HPDE6-E6E7 (cell line): ENCODE measurements around the gene SLC35D1.
"Not testable (repeated sequence)": the region's sequence is repeated elsewhere in the genome, so short reads cannot be mapped to it uniquely, and the experiment has no call there.

Experiments used
- DNase-seq: peaks from one replicate; pipeline ENCODE4 v3.0.0; 2011; ENCODE audit warnings: missing footprints; ENCODE audit errors: extremely low spot score

SLC35D1 gene

DNA sequence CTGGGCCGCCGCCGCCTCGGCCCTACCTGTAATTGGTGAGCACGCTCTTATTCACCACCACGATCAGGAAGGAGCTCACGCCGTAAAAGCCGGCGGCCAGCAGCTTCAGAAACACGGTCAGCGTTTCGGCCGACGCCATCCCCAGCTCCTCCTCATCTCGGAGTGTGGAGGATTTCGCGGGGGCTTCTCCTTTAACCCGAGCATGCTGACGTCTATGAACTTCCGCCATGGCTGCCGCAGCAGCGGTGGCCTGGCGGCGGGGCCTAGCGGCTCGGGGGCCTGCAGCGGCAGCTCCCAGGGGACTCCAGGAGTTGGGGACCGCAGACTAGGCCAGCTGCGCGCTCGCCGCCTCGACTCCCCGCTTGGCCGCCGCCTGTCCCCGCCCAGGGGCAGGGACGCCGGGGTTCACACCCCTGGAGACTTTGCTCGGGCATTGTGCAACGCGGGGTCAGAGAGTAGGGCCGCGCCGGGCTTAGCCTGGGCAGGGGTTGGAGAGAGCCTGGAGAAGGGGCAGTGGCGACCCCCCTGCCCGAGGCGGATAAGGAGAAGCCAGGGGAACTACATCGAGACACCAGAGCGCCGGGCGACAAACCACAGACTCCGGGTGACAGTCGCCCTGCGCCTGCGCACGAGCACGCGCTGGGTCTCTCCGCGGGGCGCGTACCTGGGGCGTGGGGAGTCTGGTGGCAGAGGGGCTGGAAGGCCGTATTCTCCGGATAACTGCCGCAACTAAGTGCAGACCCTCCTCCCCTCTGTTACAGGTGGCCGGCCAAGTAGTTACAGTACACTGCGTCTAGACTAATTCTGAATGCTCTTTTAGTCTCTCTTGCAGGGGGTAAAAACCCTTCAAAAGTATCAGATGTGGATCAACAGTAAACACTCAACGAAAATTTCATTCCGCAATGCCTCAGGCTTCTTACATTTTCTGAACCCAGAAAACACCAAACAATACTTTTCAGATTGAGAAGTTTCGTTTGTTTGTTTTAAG is at the start of gene SLC35D1:
Gene SLC35D1, minus strand, starts transcription at position 364 of the 988 bp plus-strand sequence. Its CDS starts 135 bp downstream, at position 229.
- peak; percentile 43 for DNase-seq

DNA sequence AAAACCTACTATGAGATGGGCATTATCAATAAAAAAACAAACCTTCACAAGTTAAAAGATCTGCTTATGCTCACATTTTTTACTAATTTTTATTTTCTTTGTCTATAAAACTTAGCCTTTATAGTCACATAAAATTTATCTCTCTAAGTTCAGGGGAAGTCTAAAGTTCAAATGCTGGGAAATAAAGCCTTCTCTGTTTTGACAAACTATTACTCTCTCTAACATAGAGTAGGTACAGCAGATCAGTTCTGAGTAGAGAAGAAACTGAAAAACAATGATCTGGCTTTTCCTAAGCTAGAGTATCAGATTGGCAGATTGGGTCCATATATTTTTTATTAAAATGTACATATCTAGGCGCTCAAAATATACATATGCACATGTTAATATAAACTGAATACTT is 49.6 kb upstream of the SLC35D1 start:
- DNase-seq, result no peak

DNA sequence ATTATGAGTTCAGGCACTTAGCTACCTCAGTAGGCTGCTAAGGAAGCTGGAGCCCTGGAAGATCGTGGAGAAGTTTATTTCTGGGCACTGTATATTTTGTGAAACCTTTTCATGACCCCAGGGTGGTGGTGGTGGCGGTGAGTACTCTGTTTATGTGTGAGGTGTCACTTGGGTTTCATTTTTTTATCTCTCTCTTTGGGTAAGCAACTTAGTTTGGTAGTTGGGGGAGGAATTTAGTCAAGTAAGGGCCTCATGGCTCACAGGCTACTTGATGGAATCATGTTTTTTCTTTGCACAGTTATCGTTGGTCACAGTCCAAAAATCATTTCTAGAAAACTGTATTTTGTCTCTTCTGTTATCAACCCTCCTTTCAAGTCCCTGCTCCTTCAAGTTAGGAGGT is 46.9 kb upstream of the SLC35D1 start:
- DNase-seq, result no peak

DNA sequence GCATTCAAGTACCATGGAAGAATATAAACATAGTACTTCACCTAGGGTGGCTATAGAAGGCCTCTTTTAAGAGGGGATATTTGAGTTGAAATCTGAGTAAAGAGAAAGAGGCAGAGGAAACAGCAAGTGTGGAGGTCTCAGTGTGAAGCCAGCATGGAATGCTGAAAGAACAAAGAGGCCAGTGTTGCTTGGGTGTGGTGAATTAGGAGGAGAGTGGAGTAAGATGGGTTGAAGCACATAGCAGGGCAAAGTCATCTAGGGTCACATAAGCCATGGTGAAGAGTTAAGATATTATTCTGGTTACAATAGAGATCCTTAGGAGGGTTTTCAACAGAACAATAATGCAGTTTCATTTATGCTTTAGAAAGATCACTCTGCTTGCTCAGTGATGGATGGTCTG is 43.4 kb upstream of the SLC35D1 start:
- DNase-seq, result no peak

DNA sequence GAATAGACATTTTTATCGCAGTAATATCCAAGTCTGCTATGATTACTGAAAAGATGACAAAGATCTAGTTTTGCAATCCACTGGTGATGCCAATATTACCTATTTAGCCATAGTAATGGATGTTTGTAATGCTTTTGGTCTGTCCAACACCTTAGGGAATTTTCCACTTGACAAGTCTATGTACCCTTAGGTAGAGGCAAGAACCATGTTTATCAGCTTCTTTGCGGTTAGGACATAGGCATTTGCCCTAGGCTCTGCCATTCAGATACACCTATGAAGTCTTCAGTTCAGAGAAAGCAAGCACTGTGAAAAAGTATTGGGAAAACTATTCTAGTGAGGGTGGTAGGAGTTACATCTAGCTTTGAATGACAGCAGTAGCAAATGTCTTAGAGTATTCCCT is 40.2 kb upstream of the SLC35D1 start:
- DNase-seq, result no peak

DNA sequence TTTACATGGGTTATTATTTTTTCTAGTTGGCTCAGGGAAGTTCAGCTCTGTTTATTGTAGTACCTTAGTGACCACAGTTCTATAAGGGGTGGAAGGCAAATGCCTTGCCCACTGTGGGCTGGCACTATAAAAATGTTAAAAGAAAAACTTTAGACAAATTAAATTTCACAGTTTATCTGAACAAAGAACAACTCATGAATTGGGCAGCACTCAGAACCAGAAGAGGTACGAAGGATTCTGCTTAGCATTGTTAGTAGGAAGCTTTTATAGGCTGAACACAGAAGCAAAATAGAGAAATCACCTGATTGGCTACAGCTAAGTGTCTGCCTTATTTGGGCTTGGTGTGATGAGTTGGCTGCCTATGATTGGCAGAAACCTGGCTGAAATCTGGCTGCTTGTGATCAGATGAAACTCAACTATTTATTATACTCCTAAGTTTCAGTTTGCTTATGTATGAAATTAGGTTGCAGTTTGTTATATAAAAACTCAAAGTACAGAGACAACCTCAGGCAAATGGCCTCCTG is 35.8 kb upstream of the SLC35D1 start:
- no peak for DNase-seq

DNA sequence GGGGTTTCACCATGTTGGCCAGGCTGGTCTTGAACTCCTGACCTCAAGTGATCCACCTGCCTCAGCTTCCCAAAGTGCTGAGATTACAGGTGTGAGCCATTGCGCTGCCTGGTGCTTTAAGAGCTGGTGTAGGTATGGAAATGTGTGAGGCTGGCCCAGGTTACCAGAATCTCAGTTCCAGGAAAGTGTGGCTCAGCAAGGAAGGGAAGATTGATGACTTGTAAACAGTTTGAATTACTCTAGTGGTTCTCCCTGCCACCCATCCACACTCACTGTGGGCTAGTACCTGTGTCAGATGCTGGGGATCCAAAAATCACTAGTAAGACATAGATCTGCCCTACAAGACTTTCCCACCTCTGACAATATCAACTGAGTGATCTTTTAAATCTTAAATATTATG is 34.5 kb upstream of the SLC35D1 start:
- no peak for DNase-seq

DNA sequence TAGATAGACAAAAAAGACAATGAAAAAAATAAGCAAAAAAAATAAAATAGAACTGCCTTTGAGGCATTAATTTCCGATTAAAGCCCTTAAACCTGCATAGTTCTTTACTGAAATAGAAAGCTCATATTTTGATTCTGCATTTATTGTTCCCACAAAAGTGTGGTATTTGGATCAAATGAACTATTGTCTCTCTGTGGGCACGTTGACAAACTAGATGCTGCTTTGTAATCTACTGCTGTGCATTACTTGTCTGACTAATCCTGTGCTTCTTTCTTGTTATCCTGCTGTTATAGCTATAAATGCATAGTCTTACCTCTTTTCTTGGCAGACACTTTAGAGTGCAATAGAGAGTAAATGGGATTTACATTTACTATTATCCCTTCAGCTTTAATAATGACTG is 31.4 kb upstream of the SLC35D1 start:
- no peak for DNase-seq

DNA sequence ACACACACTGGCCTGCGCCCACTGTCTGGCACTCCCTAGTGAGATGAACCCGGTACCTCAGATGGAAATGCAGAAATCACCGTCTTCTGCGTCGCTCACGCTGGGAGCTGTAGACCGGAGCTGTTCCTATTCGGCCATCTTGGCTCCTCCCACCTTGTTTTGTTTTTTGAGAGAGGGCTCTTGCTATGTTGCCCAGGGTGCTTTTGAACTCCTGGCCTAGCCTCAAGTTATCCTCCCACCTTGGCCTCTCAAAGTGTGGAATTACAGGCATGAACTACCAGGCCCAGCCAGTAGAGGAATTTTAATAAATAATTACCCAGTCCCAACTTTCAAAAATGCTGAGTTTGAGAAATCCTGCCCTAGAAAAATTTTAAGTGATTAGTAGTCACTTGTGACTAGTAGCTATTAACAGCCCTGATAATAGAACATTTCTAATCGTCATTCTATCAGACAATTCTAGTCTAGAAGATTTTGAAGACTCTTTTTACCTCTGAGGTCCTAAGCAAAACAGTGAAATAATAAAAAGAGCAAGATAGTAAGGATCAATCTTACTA is 30.9 kb upstream of the SLC35D1 start:
- no peak for DNase-seq

DNA sequence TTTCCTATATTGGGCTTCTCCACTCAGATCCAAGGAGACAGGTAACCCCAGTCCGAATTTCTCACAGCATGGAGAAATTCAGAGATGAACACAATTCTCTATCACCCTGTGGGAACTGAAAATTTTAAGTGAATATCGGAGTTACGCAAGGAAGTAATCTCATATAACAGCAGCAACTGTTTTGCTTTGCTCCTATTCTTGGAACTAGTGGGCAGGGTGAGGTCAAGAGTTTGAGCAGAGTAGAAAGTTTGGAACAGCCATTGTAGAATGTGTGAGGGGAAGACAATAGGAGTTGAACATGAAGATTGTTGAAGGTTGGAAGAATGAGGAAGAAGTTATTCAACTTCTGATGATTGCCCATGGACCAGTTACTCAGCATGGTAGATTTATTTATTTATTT is 24.3 kb upstream of the SLC35D1 start:
- DNase-seq, result no peak

DNA sequence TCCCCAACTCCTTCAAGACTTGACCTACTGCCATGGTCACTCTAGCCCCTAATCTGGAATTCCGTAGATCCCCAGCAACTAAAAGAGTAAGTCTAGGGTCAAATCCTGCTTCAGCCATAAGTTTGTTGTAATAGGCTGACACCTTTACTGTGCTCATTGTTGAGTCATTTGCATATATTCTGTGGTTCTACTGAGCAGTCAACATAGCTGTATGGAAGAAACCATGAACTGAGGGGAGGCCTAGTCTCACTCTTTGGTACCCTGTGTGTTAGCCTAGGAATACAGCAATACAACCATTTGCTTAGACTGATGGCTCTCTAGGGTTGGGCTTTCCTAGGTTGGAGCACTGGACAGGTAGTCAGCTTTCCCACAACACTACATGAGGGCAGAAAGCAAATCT is 23.6 kb upstream of the SLC35D1 start:
- DNase-seq, result no peak

DNA sequence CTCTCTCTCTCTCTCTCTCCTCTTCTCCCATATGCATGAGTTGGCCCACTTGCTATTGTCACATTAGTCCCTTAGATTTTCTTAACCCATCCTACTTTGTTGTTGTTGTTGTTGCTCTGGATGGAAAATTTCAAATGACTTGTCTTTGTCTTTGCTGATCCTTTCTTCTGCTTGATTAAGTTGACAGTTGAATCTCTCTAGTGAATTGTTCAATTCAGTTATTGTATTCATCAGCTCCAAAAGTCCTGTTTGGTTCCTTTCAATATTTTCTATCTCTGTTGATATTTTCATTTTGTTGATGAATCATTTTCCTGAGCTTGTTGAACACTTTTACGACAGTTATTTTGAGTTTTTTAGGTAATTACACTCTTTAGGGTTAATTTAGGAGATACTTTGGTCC is 18.8 kb upstream of the SLC35D1 start:
- no peak for DNase-seq

DNA sequence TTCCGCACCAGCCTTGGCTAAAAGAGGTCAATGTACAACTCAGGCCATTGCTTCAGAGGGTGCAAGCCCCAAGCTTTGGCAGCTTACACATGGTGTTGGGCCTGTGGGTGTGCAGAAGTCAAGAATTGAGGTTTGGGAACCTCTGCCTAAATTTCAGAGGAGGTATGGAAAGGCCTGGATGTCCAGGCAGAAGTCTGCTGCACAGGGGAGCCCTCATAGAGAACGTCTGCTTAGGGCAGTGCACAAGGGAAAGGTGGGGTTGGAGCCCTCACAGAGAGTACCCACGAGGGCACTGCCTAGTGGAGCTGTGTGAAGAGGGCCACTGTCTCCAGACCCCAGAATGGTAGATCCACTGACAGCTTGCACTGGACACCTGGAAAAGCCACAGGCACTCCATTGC is 13.7 kb upstream of the SLC35D1 start:
- not testable (repeated sequence) for DNase-seq

DNA sequence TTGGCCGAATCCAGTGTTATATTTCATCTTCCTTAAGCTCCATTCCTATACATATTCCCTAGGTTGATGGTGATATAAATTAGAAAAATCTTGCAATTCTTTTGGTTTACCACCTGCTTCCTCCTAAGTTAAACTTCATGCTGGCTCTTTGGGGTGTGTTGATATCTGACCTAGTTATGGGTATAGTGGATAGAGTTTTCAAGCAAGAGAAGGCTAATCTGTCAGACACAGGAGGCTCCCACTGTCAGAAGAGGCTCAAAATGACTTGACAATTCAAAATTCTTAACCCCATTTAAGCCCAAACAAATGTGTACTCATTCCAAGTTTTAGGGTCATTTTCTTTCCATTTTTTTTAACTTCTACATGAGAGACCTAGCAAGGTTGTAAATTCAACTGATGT is 8.5 kb upstream of the SLC35D1 start:
- no peak for DNase-seq

DNA sequence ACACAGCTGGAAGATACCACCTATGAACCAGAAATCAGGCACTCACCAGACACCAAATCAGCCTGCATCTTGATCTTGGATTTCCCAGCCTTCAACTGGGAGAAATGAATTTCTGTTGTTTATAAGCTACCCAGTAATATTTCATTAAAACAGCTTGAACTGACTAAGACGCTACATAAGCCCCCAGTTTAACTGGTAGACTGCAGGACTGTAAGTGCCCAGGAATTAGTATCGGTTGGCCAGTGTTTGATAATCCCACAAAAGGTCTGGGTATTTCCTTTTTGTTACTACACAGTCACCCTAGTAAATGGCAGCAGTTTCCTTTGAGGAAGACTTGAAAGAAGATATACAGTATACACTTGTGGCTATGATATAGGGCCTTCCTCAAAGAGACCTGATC is 7.3 kb upstream of the SLC35D1 start:
- no peak for DNase-seq

DNA sequence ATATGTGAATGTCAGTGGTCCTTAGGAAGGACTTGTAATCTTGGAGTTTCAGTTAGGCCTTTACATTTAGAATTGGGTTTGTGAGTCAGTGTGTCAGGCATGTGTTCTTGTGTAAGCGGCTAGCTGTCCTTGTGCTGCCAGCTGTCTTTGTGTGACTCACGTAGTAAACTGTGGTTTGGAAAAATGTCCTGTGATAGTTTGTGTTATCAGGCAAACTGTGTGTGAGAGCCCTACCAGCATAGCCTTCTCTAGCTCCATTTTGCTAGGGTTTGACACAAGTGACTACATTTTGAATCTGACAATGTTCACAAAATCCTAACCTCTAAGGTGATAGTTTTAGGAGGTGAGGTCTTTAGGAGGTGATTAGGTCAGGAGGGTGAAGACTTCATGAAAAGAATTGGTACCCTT is 6.9 kb upstream of the SLC35D1 start:
- DNase-seq, result peak; percentile 79

DNA sequence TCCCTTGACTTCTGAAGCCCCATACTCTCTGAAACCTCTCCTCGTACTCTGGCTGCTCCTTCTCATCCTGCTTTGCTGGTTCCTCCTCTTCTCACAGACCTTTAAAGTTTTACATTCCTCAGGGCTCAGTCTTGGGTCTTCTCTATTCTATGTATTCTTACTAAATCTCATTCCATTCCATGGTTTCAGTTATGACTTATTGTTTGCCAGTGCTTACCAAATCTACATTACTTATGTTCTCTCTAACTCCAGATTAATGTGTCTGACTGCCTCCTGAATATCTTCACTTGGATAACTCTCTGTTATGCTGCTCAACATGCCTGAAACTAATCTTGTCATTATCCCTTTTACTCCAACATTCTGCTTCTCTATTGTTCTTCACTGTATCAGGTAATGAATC is 5.4 kb upstream of the SLC35D1 start:
- no peak for DNase-seq

DNA sequence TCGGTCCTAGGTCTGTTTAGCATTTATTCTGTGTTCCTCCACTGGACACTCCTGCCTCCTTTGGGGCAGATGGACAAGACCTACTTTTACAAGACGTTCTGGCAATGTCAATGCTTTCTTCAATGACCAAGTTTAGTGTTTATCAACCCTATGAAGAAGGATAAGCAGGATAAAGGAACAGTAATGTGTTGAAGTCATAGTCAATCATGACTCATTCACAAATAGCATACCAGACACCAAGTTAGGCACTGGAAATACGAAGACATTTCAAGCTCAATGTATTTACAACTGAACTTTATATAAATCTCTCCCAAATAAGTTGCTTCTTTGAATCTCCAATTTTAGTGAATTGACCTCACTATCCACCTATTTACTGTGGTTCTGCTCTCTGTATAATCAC is 4.8 kb upstream of the SLC35D1 start:
- DNase-seq, result no peak

DNA sequence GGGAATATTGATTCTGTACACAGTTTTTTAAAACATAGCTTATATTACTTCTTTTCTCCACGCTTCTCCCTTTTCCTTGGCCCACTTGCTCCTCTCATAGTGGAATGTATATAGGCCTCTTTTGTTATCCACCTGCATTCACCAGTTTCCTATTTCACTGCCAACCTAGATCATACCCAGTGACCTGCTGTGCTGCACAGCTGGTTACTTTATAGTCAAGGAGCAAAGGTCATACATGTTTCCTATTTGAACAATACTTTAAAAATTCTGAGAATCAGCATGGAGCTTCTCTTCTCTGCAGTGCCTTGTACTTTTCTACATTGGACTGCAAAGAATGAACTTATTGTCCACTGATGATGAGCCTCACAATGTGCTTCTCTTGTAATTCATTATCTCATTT is 4.3 kb upstream of the SLC35D1 start:
- DNase-seq, result no peak

DNA sequence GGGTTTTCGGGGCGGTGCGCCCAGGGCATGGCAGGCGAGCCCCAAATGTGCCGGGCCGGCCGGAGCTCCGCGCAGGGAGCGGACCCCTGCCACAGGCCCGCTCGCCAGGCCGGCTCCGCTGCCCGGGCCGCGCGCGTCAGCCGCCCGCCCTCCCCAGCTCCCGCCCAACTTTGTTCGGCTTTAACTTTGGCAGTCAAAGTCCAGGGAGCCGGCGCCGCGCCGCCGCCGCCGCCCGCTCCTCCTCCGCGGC is 488 bp downstream of the SLC35D1 start:
- DNase-seq, result no peak

DNA sequence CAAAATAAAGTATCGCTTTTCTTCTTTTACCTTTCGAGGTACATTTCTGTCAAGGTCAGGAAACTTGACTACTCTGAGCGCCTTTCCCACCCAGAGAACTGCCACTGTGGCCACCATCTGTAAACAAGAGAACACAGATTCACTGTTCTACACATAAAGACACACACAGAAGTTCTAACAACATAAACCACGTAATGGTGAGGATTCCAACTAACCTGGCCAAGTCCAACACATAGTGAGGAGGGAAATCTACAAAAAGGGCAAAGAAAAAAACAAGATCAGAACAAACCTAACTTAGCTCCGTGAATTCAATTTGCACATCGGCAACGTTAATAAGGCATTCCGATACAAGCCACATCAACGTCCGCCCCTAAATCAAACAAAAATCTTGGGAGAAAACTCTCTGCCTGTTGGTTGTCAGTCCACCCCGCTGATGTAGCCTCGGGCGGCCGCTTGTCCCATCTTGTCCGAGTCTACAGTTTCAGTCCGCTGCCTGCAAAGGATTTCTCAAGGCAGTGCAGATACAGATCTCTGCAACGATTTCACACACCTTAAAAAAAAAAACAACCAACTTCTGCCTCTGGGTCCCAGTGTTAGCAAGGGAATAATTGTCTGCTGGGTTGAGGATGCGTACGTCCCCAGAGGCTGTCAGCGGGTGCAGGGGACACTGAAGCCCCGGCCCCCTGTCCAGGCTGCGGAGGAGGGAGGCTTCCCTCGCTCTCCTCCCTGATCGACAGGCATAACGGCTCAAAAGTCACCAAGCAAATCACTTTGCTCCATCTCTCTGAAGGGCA is 1.0 kb downstream of the SLC35D1 start:
- DNase-seq, result peak; percentile 67

DNA sequence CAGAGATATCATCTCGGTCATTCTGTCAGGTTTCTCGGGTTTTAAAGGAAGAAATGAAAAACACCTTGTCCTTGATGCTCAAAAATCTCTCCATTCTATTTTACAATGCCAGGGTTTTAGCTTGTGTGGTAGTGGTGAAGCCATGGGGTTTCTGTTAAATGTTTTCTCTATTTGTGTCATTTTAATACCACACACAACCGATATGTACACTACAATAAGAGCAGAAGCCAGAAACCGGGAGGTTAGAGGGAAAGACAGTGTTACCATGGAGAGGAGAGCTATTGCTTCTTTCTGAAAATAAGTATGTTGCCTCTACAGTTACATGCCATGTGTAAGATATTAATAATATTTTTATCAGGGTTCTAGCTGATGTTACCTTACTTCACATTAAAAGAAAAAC is 2.8 kb downstream of the SLC35D1 start:
- DNase-seq, result no peak
